Esophagus (tissue), 2 donors: ENCODE measurements around the gene GATM. TPM values are rescaled to one million over a fixed set of nuclear protein-coding genes. Genes with fewer than 3 reads are reported as not detected.
"Not testable (repeated sequence)": the region's sequence is repeated elsewhere in the genome, so short reads cannot be mapped to it uniquely, and the experiment has no call there.

Source experiments
- H3K27ac ChIP-seq, 2 donors: one replicate each; pipeline ENCODE4 v1.5.1; 2013; ENCODE audit warnings: low read depth in 2 of 2, mild to moderate bottlenecking in 2 of 2, inconsistent platforms in 1 of 2, low read length in 1 of 2, moderate library complexity in 1 of 2
- H3K27me3 ChIP-seq, 2 donors: one replicate each; pipeline ENCODE4 v1.6.1; 2013; ENCODE audit warnings: low read length in 2 of 2, control low read depth in 1 of 2, mild to moderate bottlenecking in 1 of 2; ENCODE audit not compliant: insufficient read depth in 2 of 2, control insufficient read depth in 1 of 2
- H3K36me3 ChIP-seq, 2 donors: one replicate each; pipeline ENCODE4 v1.6.1; 2013; ENCODE audit warnings: low read length in 1 of 2; ENCODE audit not compliant: control insufficient read depth in 2 of 2, insufficient read depth in 2 of 2
- H3K4me1 ChIP-seq, 2 donors: one replicate each; pipeline ENCODE4 v1.6.1; 2013; ENCODE audit warnings: low read length in 1 of 2; ENCODE audit not compliant: control insufficient read depth in 2 of 2, insufficient read depth in 2 of 2
- H3K4me3 ChIP-seq, 2 donors: one replicate each; pipeline ENCODE4 v1.5.1; 2013; ENCODE audit warnings: low read length in 2 of 2, mild to moderate bottlenecking in 2 of 2, low read depth in 1 of 2, moderate library complexity in 1 of 2
- H3K9me3 ChIP-seq, 2 donors: one replicate each; pipeline ENCODE4 v1.6.1; 2013; ENCODE audit warnings: mild to moderate bottlenecking in 2 of 2, low read depth in 1 of 2, low read length in 1 of 2, moderate library complexity in 1 of 2; ENCODE audit not compliant: control insufficient read depth in 2 of 2, insufficient read depth in 1 of 2
- WGBS, 2 donors: extraction: QIAGEN DNeasy Blood & Tissue Kit; methylation state at CpG; one replicate each; pipeline ENCODE4 v1.1.7; 2013; 5-methylcytosine and 5-hydroxymethylcytosine counted together
- polyA plus RNA-seq, 2 donors: library from polyadenylated mRNA; stranded (reverse); fragments of 200-250 nt; gene quantifications; one replicate each; pipeline ENCODE4 v1.2.3, GENCODE V29; 2013
- donor health status: healthy with polysubstance abuse.
- donor health status: Bipolar disorder and iron deficiency.

Gene GATM
- polyA plus RNA-seq, 2 donors = 12.5 to 15.7 TPM

DNA sequence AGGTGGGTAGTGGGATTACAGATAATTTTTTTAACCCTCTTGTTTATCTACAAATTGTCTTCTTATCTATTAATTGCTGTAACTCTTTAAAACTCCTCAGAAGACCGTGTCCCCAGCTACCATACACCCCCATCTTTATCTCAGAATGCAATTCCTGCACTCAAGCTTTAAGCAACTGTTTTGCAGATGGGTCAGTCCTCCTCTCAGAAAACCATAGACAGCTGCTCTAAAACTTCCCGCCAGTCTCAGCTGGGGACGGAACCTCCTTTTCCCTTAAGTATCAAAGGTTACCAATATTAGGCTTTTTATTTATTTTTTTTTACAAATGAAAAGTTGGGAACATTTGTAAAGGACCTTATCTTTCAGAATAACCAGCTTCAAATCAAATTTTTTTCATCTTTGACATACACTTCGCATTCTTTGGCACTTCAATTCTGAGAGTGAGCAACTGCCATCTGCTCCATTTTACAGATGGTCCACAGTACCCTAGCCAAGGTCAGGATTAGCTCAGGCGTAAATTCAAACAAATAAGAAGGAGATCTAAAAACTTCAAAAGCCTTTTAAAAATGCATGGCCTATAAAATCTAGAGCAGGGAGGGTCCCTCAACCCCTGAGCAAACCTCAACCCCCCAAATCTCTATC lies 1.3 kb downstream of the GATM start:
- peak overlapping the region; percentile 66 to 70 for H3K4me3 ChIP-seq
- no peaks in the 10 kb centered on the region for H3K27me3 ChIP-seq
- WGBS, 2 donors = 38 to 47% methylated on average over 5 of the region's 5 CpGs
- H3K36me3 ChIP-seq = no peaks in the 10 kb centered on the region
- no peak overlapping the region for H3K27ac ChIP-seq
- no peaks in the 10 kb centered on the region for H3K9me3 ChIP-seq
- H3K4me1 ChIP-seq = peaks cover 0 to 3% of the 10 kb centered on the region in 2 donors

DNA sequence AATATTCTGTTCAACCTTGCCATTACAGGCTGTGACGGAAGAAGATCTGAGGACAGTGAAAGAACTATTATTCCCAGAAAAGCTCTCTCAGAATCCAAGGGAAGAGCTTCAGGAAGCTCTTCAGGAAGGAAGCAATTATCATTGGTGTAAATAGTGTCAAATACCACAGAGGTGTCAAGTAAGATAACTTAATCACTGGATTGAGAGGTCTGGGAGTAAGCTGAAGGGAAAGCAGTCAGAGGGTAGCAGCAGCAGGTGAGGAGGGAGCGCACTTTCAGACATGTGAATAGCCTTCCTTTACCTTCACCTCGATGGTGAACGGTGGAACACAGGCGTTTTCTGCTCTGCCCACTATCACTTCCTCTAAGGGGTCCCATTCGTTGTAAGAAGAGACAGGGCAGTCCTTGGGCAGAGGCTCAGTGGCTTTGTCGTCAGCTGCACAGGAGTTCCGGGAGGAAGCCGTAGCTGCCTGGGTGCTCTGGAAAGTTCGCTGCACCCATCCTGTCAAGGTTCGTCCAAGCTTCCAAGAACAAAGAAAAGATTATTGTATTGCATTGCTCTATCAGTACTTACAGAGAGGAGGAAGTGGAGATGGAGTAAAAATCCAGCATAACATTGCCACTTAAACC lies 1.9 kb downstream of the GATM start:
- H3K36me3 ChIP-seq = no peaks in the 10 kb centered on the region
- H3K27me3 ChIP-seq = no peaks in the 10 kb centered on the region
- no peak overlapping the region for H3K4me3 ChIP-seq
- no peaks in the 10 kb centered on the region for H3K9me3 ChIP-seq
- H3K27ac ChIP-seq = no peak overlapping the region
- H3K4me1 ChIP-seq = peaks cover 0 to 3% of the 10 kb centered on the region in 2 donors
- WGBS, 2 donors = 56 to 72% methylated on average over 11 of the region's 11 CpGs

DNA sequence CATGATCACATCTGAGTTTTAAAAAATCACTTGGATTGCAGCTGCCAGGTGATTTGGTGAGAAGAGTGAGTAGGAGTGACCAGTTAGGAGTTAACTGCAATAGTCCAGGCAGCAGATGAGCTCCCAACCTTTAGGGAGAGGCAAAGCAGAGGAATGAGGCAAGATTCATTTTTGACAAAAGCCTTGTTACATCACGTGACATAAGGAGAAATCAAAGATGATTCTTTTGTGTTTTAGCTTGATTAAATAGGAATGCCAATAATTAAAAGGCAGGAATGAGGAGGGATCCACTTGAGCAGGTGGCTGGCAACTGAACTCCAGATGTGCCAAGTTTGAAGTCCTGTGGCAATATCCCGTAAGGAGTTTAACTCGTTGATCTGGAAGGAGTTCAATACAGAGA lies 2.5 kb downstream of the GATM start:
- 53 to 72% methylated on average over 3 of the region's 3 CpGs for WGBS, 2 donors
- H3K36me3 ChIP-seq = no peaks in the 10 kb centered on the region
- H3K27ac ChIP-seq = no peak overlapping the region
- H3K4me3 ChIP-seq = no peak overlapping the region
- peaks cover 0 to 3% of the 10 kb centered on the region in 2 donors for H3K4me1 ChIP-seq
- no peaks in the 10 kb centered on the region for H3K9me3 ChIP-seq
- no peaks in the 10 kb centered on the region for H3K27me3 ChIP-seq

DNA sequence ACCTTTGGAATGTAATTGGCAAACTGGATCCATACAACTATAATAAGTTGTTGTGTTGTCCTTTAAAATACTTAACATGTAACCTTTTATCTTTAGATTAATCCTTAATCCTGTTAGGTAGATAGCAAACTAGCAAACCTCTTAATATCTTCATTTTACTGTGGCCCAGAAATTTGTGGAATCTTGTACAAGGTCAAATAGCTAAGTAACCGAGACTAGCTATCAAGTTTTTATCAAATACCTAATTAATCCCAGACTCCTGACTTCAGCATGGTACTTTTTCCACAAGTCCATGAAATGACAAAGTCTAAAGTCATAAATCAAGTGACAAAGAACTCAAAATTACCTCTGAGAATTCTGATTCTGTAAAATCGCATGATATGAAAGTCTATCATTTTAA lies 4.4 kb downstream of the GATM start:
- WGBS, 2 donors = 66 to 86% methylated on average over 2 of the region's 2 CpGs
- H3K27ac ChIP-seq = no peak overlapping the region
- H3K4me1 ChIP-seq = peaks cover 0 to 3% of the 10 kb centered on the region in 2 donors
- H3K27me3 ChIP-seq = no peaks in the 10 kb centered on the region
- H3K36me3 ChIP-seq = no peaks in the 10 kb centered on the region
- H3K4me3 ChIP-seq = no peak overlapping the region
- no peaks in the 10 kb centered on the region for H3K9me3 ChIP-seq

DNA sequence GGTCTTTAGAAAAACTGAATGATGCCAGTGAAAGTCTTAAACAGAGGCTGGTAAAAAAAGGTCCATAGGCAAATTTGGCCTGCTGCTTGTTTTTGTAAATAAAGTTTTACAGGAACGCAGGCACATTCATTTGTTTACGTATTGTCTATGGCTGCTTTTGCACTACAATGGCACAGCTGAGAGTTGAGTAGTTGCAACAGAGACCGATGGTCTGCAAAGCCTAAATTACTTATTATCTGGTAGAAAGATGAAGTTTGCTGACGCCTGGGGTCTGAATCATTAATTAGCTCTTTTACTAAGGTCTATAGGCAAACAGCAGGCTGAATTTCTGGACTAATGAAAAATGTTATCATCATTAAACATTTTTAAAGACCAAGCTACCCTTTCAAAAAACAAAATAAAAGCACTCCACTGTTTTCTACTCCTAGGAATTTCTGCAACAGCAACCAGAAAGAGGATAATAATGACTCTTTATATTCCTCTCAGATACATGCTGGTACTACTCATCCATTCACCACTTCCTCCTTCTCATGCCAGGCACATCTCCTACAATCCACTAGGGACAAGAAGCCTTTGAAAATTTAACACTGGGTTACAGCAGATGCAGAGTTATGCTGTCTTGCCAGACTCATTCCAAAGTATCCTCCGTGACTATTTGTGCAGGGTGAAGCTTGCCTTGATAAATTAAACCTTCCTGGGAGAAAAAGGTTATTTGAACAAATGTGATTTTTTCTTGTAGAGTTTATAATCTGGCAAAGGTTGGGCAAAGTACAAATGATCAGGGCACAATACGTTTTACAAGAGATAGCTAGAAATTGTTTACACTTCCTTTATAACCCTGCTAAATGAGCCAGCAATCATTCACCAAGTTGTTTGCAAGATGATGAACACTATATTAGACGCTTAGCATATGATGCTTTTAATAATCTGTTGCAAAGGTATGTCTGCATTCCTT lies 6.0 kb downstream of the GATM start:
- Histone ChIP-seq H3K27me3 (no peaks in the 10 kb centered on the region), H3K9me3 (no peaks in the 10 kb centered on the region), H3K4me1 (peaks cover 0 to 3% of the 10 kb centered on the region in 2 donors), H3K27ac (no peak overlapping the region), H3K4me3 (no peak overlapping the region), H3K36me3 (no peaks in the 10 kb centered on the region)
- 57 to 71% methylated on average over 7 of the region's 7 CpGs for WGBS, 2 donors

DNA sequence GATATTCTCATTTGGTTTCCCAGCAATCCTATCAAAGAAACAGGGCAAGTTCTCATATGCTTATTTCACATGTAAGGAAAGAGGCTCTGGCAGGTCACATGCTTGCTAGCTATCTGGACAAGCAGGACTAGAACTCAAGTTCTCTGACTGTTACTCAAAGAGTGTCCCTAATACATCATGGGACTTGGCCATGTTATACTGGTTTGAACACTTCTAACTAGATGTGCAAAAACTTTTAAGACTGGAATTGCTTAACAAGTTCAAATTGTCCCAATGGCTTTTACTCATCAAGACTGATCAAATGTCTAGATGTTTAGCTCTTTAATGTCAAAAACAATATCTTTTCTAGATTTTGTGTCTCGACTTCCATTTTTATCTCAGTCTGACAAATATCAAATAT lies 6.8 kb downstream of the GATM start:
- Histone ChIP-seq H3K4me3 (no peak overlapping the region), H3K27me3 (no peaks in the 10 kb centered on the region), H3K4me1 (peaks cover 0 to 3% of the 10 kb centered on the region in 2 donors), H3K9me3 (no peaks in the 10 kb centered on the region), H3K27ac (no peak overlapping the region), H3K36me3 (no peaks in the 10 kb centered on the region)
- 74 to 86% methylated on average over 1 of the region's 1 CpG for WGBS, 2 donors

DNA sequence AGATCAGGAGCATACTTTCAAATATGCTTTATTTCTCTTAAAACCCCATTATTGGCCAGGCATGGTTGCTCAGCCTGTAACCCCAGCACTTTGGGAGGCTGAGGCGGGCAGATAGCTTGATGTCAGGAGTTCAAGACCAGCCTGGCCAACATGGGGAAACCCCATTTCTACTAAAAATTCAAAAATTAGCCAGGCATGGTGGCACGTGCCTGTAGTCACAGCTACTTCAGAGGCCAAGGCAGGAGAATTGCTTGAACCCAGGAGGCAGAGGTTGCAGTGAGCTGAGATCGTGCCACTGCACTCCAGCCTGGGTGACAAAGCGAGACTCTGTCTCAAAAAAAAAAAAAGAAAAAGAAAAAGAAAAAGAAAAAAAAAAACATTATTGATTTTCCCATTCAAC lies 8.3 kb downstream of the GATM start:
- not testable (repeated sequence) for H3K27me3 ChIP-seq, H3K9me3 ChIP-seq, H3K4me1 ChIP-seq, H3K27ac ChIP-seq, H3K36me3 ChIP-seq, H3K4me3 ChIP-seq
- 79 to 93% methylated on average over 4 of the region's 4 CpGs for WGBS, 2 donors

DNA sequence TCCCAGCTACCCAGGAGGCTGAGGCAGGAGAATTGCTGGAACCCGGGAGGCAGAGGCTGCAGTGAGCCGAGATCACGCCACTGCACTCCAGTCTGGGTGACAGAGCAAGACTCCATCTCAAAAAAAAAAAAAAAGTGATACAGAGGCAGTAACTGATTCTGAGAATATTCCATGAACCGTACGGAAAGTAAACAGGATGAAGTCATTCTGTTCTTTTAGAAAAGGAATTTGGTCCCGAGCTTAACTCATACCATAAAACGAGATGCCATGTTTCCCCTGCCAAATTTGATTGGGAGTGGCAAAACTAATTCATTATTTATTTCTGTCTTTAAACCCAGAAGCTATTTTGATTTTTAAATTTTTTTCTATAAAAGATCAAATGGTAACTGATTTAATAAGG lies 11.1 kb downstream of the GATM start:
- H3K36me3 ChIP-seq, H3K27me3 ChIP-seq, H3K9me3 ChIP-seq, H3K4me1 ChIP-seq, H3K27ac ChIP-seq, H3K4me3 ChIP-seq: not testable (repeated sequence)
- 57 to 63% methylated on average over 7 of the region's 7 CpGs for WGBS, 2 donors

DNA sequence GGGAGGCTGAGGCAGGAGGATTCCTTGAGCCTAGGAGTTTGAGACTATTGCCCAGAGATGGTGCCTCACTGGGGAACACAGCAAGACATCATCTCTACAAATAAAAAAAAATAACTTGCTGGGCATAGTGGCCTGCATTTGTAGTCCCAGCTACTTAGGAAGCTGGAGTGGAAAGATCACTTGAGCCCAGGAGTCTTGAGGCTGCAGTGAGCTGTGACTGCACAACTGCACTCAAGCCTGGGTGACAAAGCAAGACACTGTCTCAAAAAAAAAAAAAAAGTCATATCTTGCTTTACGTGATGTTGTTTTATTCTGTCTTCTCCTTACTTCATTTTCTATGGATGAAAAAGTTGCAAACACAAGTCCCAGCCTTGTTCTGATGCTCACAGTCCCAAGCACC lies 14.1 kb downstream of the GATM start:
- no peaks in the 10 kb centered on the region for H3K27me3 ChIP-seq
- 83 to 98% methylated on average over 1 of the region's 1 CpG for WGBS, 2 donors
- H3K36me3 ChIP-seq = peaks cover 6% of the 10 kb centered on the region in 2 donors
- no peaks in the 10 kb centered on the region for H3K9me3 ChIP-seq
- no peak overlapping the region for H3K4me3 ChIP-seq
- no peaks in the 10 kb centered on the region for H3K4me1 ChIP-seq
- no peak overlapping the region for H3K27ac ChIP-seq
